Measurements from ENCODE around the gene ATP2B2.

DNA sequence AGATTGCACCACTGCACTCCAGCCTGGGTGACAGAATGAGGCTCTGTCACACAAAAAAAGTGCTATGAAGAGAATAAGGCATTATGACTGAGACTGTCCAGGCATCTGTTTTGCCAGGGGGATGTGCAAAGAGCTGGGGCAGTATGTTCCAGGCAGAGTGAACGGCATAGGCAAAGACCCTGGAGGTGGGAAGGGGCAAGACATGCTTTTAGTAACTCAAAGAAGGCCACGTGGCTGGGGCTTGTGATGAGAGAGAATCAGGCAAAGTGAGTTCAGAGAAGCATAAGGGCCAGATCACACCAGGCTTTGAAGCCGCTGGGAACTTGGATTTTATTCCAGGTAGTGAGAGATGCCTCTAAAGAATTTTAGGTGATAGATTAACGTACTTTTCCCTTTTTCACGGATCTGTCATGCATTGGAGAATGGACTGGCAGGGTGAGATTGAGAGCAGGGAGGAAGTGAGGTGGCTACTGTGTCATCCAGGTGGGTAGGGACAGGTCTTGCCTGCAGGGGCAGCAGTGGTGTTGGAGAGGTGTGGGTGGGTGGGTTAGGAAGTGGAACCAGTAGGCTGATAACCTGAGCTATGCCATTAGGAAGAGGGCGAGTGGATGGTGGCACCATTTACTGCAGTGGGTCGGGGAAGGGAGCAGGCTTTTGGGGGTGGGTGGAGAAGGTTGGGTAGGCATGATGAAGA, 31.7 kb downstream of the ATP2B2 start:
- TF ChIP-seq, protein P1, sequence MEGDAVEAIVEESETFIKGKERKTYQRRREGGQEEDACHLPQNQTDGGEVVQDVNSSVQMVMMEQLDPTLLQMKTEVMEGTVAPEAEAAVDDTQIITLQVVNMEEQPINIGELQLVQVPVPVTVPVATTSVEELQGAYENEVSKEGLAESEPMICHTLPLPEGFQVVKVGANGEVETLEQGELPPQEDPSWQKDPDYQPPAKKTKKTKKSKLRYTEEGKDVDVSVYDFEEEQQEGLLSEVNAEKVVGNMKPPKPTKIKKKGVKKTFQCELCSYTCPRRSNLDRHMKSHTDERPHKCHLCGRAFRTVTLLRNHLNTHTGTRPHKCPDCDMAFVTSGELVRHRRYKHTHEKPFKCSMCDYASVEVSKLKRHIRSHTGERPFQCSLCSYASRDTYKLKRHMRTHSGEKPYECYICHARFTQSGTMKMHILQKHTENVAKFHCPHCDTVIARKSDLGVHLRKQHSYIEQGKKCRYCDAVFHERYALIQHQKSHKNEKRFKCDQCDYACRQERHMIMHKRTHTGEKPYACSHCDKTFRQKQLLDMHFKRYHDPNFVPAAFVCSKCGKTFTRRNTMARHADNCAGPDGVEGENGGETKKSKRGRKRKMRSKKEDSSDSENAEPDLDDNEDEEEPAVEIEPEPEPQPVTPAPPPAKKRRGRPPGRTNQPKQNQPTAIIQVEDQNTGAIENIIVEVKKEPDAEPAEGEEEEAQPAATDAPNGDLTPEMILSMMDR (IDR thresholded peaks at IDR 0.05) = no peak
- no peak for TF ChIP-seq EZH2 (IDR thresholded peaks at IDR 0.05; ENCODE audit: borderline replicate concordance, insufficient read depth, low read depth, low read length, poor library complexity, severe bottlenecking)

Measured in B cell (primary cell).